IMR-90 (cell line): ENCODE measurements around the gene MYH6. TPM values are rescaled to one million over a fixed set of nuclear protein-coding genes. Genes with fewer than 3 reads are reported as not detected.

Experiments used
- ATAC-seq: fragments of 200-7000 bp; cut with Tn5 transposase; 2 replicates; pipeline ENCODE4 v1.9.1; 2020; ENCODE audit warnings: low read depth, mild to moderate bottlenecking, moderate library complexity
- BruUV-seq: library from RNA; stranded (reverse); fragments of 400-500 nt; replicated peaks from 2 replicates; lab custom pipeline; 2021; lab: Mats Ljungman, UMichigan
- CTCF ChIA-PET: fragments of 300-600 bp; formaldehyde crosslinking; extraction: SDS; loops from one replicate; lab custom pipeline; 2021; ENCODE audit warnings: antibody characterized with exemption; lab: Yijun Ruan, JAX
- POLR2A ChIA-PET: fragments of 300-600 bp; sonication (Branson Sonifier 250); formaldehyde crosslinking; loops from one replicate; lab custom pipeline; 2022; ENCODE audit warnings: antibody characterized with exemption; ENCODE audit not compliant: unreplicated experiment; lab: Charles Lee
- DNase-seq: peaks from one replicate; pipeline ENCODE4 v3.0.0; 2013
- H2AFZ ChIP-seq: replicated peaks from 2 replicates; pipeline ENCODE3; 2013; ENCODE audit warnings: low read length, mild to moderate bottlenecking; ENCODE audit not compliant: poor library complexity
- H2AK5ac ChIP-seq: 2 replicates; pipeline ENCODE4 v1.6.1; 2013; ENCODE audit warnings: low read depth, low read length, inconsistent platforms
- H2AK9ac ChIP-seq: replicated peaks from 2 replicates; pipeline ENCODE3; 2013; ENCODE audit warnings: mild to moderate bottlenecking, low read depth, low read length, moderate library complexity; ENCODE audit not compliant: poor library complexity
- H2BK120ac ChIP-seq: 2 replicates; pipeline ENCODE4 v1.6.1; 2013; ENCODE audit warnings: low read depth, low read length, inconsistent platforms
- H2BK15ac ChIP-seq: 3 replicates; pipeline ENCODE4 v1.6.1; 2013; ENCODE audit warnings: low read depth, low read length, inconsistent platforms
- H2BK20ac ChIP-seq: 2 replicates; pipeline ENCODE4 v1.6.1; 2013; ENCODE audit warnings: low read depth, mild to moderate bottlenecking, inconsistent platforms, low read length, moderate library complexity
- H2BK5ac ChIP-seq: 2 replicates; pipeline ENCODE4 v1.6.1; 2013; ENCODE audit warnings: mild to moderate bottlenecking, low read depth, low read length, inconsistent platforms; ENCODE audit not compliant: poor library complexity, severe bottlenecking
- H3K14ac ChIP-seq: replicated peaks from 2 replicates; pipeline ENCODE4 v1.6.1; 2013; ENCODE audit warnings: low read depth, low read length, inconsistent platforms
- H3K18ac ChIP-seq: 2 replicates; pipeline ENCODE4 v1.6.1; 2013; ENCODE audit warnings: low read depth, low read length, control low read depth
- H3K23ac ChIP-seq: 2 replicates; pipeline ENCODE4 v1.6.1; 2013; ENCODE audit warnings: low read depth, low read length, inconsistent platforms
- H3K27ac ChIP-seq: 2 replicates; pipeline ENCODE4 v1.5.1; 2013; ENCODE audit warnings: mild to moderate bottlenecking, control low read depth, low read length; ENCODE audit not compliant: insufficient read depth
- H3K27me3 ChIP-seq: 2 replicates; pipeline ENCODE4 v1.6.1; 2013; ENCODE audit warnings: low read length; ENCODE audit not compliant: control insufficient read depth, insufficient read depth
- H3K36me3 ChIP-seq: 2 replicates; pipeline ENCODE4 v1.6.1; 2013; ENCODE audit warnings: low read length, mixed read lengths; ENCODE audit not compliant: control insufficient read depth, insufficient read depth
- H3K4ac ChIP-seq: 2 replicates; pipeline ENCODE4 v1.6.1; 2013; ENCODE audit warnings: low read depth, low read length, inconsistent platforms
- H3K4me1 ChIP-seq: 2 replicates; pipeline ENCODE4 v1.6.1; 2013; ENCODE audit warnings: low read length, mixed read lengths; ENCODE audit not compliant: control insufficient read depth, insufficient read depth
- H3K4me2 ChIP-seq: 2 replicates; pipeline ENCODE4 v1.6.1; 2013; ENCODE audit warnings: low read depth, mild to moderate bottlenecking, control low read depth, low read length, moderate library complexity
- H3K4me3 ChIP-seq: 2 replicates; pipeline ENCODE4 v1.5.1; 2013; ENCODE audit warnings: low read depth, mild to moderate bottlenecking, control low read depth, low read length, moderate library complexity; ENCODE audit not compliant: insufficient read depth
- H3K56ac ChIP-seq: 2 replicates; pipeline ENCODE4 v1.6.1; 2013; ENCODE audit warnings: low read length, inconsistent platforms; ENCODE audit not compliant: insufficient read depth; ENCODE audit errors: extremely low read depth
- H3K79me1 ChIP-seq, 2 experiments: 2 replicates each; pipeline ENCODE4 v1.6.1; 2013; ENCODE audit warnings: low read length in 2 of 2, inconsistent platforms in 1 of 2, low read depth in 1 of 2
- H3K9ac ChIP-seq: 2 replicates; pipeline ENCODE4 v1.6.1; 2013; ENCODE audit warnings: low read depth, low read length, control low read depth
- H3K9me1 ChIP-seq: 2 replicates; pipeline ENCODE4 v1.6.1; 2013; ENCODE audit warnings: low read length, inconsistent platforms; ENCODE audit not compliant: insufficient read depth
- H3K9me3 ChIP-seq: 2 replicates; pipeline ENCODE4 v1.6.1; 2013; ENCODE audit warnings: low read length; ENCODE audit not compliant: control insufficient read depth, insufficient read depth
- H4K20me1 ChIP-seq: 2 replicates; pipeline ENCODE4 v1.6.1; 2013; ENCODE audit warnings: low read length, inconsistent platforms; ENCODE audit not compliant: insufficient read depth
- H4K5ac ChIP-seq: 2 replicates; pipeline ENCODE4 v1.6.1; 2013; ENCODE audit warnings: mild to moderate bottlenecking, low read depth, low read length, control low read depth
- H4K8ac ChIP-seq, 2 experiments: 2 replicates each; pipeline ENCODE4 v1.6.1; 2013; ENCODE audit warnings: low read depth in 2 of 2, low read length in 2 of 2, control low read depth in 1 of 2, inconsistent platforms in 1 of 2
- H4K91ac ChIP-seq: 2 replicates; pipeline ENCODE4 v1.6.1; 2013; ENCODE audit warnings: low read depth, low read length, inconsistent platforms; ENCODE audit not compliant: insufficient read depth
- BHLHE40 ChIP-seq: fragments of 150-350 bp; IDR thresholded peaks from 2 replicates; pipeline ENCODE4 v1.6.1; 2016; ENCODE audit warnings: mild to moderate bottlenecking, low read depth, low read length
- CEBPB ChIP-seq: IDR thresholded peaks from 2 replicates; pipeline ENCODE4 v1.6.1; 2012; ENCODE audit warnings: low read depth, low read length, improper control_type of control experiment
- WGBS, 2 experiments: methylation state at CpG; one replicate each; pipeline versions ENCODE4 v1.1.5 to v1.1.7; 2013; ENCODE audit warnings: missing lambda C conversion rate in 2 of 2; ENCODE audit not compliant: insufficient read length in 1 of 2; ENCODE audit errors: extremely low coverage in 2 of 2; 5-methylcytosine and 5-hydroxymethylcytosine counted together
- dilution Hi-C: fragments of 300-500 bp; cut with HindIII; formaldehyde crosslinking; loops from one replicate; pipeline ENCODE4 v1.14.3; 2018; ENCODE audit warnings: low sequenced_read_pairs; ENCODE audit not compliant: unreplicated experiment
- in situ Hi-C: fragments of 300-500 bp; cut with MboI; formaldehyde crosslinking; loops from 3 replicates; pipeline ENCODE4 v1.14.3; 2019; ENCODE audit warnings: low sequenced_read_pairs, inconsistent platforms, mixed read lengths
- intact Hi-C: fragments of 100-400 bp; cut with micrococcal nuclease; formaldehyde crosslinking; loops from 2 replicates; pipeline ENCODE4 v1.10.0; 2022
- polyA plus RNA-seq, 3 experiments: library from polyadenylated mRNA; depleted of rRNA; stranded (reverse); fragments of >200 nt; gene quantifications; 2 replicates each; pipeline ENCODE4 v1.2.3, GENCODE V29; 2012; ENCODE audit warnings: low replicate concordance in 1 of 3
- total RNA-seq: library from RNA; depleted of rRNA; stranded (reverse); fragments of >200 nt; gene quantifications from 2 replicates; pipeline ENCODE4 v1.2.3, GENCODE V29; 2012

Gene MYH6
- total and polyA plus RNA-seq, 2 of the 4 experiments (the other 2 are of a cell fraction) = not detected

DNA sequence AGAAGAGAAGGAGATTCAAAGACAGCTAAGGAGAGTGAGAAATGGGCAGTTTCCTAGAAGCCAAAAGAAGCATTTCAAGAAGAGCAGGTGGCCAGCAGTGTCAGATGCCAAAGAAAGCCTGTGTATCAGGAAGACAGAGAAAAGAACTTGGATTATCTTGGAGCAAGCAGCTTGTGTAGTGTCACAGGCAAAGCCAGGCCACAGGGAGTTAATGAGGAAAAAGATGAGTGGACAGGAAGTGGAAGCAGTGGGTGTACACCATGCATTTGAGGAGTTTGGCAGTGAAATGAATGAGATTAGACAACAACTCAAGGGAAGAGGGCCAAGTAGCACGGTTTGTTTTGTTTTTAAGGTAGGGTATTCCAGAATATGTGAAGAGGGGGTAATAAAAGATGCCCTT, 33.0 kb upstream of the MYH6 start:
- Histone ChIP-seq H4K20me1 (no peaks in the 10 kb centered on the region), H4K5ac (no peak overlapping the region), H3K27me3 (peaks cover 34% of the 10 kb centered on the region), H4K91ac (no peak overlapping the region), H3K14ac (no peak overlapping the region), H3K23ac (no peak overlapping the region), H4K8ac (no peak overlapping the region), H3K4me3 (no peak overlapping the region), H3K36me3 (no peaks in the 10 kb centered on the region), H2BK20ac (no peak overlapping the region), H3K27ac (no peak overlapping the region), H3K4me1 (no peaks in the 10 kb centered on the region), H3K18ac (no peak overlapping the region), H2AFZ (no peak overlapping the region), H2AK5ac (no peak overlapping the region), H3K9me1 (no peaks in the 10 kb centered on the region; the same call in 1 of the 2 replicates), H3K79me1 (no peaks in the 10 kb centered on the region), H2AK9ac (no peak overlapping the region), H2BK120ac (no peak overlapping the region), H2BK5ac (no peak overlapping the region), H2BK15ac (no peak overlapping the region), H3K9me3 (no peaks in the 10 kb centered on the region), H3K9ac (no peak overlapping the region), H3K4ac (no peak overlapping the region), H3K4me2 (no peak overlapping the region), H3K56ac (no peak overlapping the region)
- WGBS, 2 experiments = no CpG with 5 or more reads among the region's 1 CpG
- no TSS peak for BruUV-seq
- ChIA-PET POLR2A (no interaction called here), CTCF (no interaction called here)
- dilution Hi-C loops = no loop called here
- DNase-seq (no peak), ATAC-seq (no peak)
- intact Hi-C loops = no loop called here
- in situ Hi-C loops = no loop called here
- TF ChIP-seq BHLHE40 = no peak
- TF ChIP-seq CEBPB = no peak
